ENCODE measurements around the gene LENEP. TPM values are rescaled to one million over a fixed set of nuclear protein-coding genes. Genes with fewer than 3 reads are reported as not detected.

LENEP gene
- polyA plus RNA-seq (ENCODE audit: insufficient read length in 4 of 4), result 1 to 10 TPM in 1 of 4 donors, under 1 TPM in 3; 0.27 to 1.4 (median 0.60) TPM

- DNase-seq (ENCODE audit: low read depth in 4 of 4, low spot score in 2 of 4), result no peak
Measured at GRCh38 chr1:154993572-154994268, at the start of gene LENEP. Gene LENEP (plus strand): TSS chr1:154993586. CDS start chr1:154993608, 22 bp downstream.

- DNase-seq (ENCODE audit: low read depth in 4 of 4, low spot score in 2 of 4), result no peak
Measured at GRCh38 chr1:154943649-154944400, 49.6 kb upstream of the LENEP start.

GRCh38 chr1:154944401-154945159 lies 48.8 kb upstream of the LENEP start:
- DNase-seq (ENCODE audit: low read depth in 4 of 4, low spot score in 2 of 4), result no peak

GRCh38 chr1:154945160-154945961 lies 48.0 kb upstream of the LENEP start:
- DNase-seq (ENCODE audit: low read depth in 4 of 4, low spot score in 2 of 4), result no peak

GRCh38 chr1:154945962-154946850 lies 47.2 kb upstream of the LENEP start:
- DNase-seq (ENCODE audit: low read depth in 4 of 4, low spot score in 2 of 4), result no peak

- no peak for DNase-seq (ENCODE audit: low read depth in 4 of 4, low spot score in 2 of 4)
Measured at GRCh38 chr1:154948079-154948478, 45.3 kb upstream of the LENEP start.

- no peak for DNase-seq (ENCODE audit: low read depth in 4 of 4, low spot score in 2 of 4)
Measured at GRCh38 chr1:154951901-154952657, 41.3 kb upstream of the LENEP start.

GRCh38 chr1:154952664-154953063 lies 40.7 kb upstream of the LENEP start:
- DNase-seq (ENCODE audit: low read depth in 4 of 4, low spot score in 2 of 4), result no peak

GRCh38 chr1:154953611-154954038 lies 39.8 kb upstream of the LENEP start:
- DNase-seq (ENCODE audit: low read depth in 4 of 4, low spot score in 2 of 4), result no peak

- DNase-seq (ENCODE audit: low read depth in 4 of 4, low spot score in 2 of 4), result no peak
Measured at GRCh38 chr1:154954541-154954940, 38.8 kb upstream of the LENEP start.

GRCh38 chr1:154955039-154955717 lies 38.2 kb upstream of the LENEP start:
- no peak for DNase-seq (ENCODE audit: low read depth in 4 of 4, low spot score in 2 of 4)

GRCh38 chr1:154955718-154956543 lies 37.5 kb upstream of the LENEP start, which contains the start of gene PBXIP1:
Gene PBXIP1 (minus strand): TSS chr1:154956099. CDS start chr1:154953721, 2,378 bp downstream.
- DNase-seq (ENCODE audit: low read depth in 4 of 4, low spot score in 2 of 4), result peak; percentile 88 to 99 (median 94)

GRCh38 chr1:154956544-154956941 lies 36.8 kb upstream of the LENEP start:
- DNase-seq (ENCODE audit: low read depth in 4 of 4, low spot score in 2 of 4), result no peak

GRCh38 chr1:154957091-154957657 lies 36.2 kb upstream of the LENEP start:
- no peak for DNase-seq (ENCODE audit: low read depth in 4 of 4, low spot score in 2 of 4)

GRCh38 chr1:154958036-154958435 lies 35.4 kb upstream of the LENEP start:
- no peak for DNase-seq (ENCODE audit: low read depth in 4 of 4, low spot score in 2 of 4)

GRCh38 chr1:154958681-154959425 lies 34.5 kb upstream of the LENEP start:
- no peak for DNase-seq (ENCODE audit: low read depth in 4 of 4, low spot score in 2 of 4)

All from left renal cortex interstitium (tissue), 4 donors.